HCT116 (cell line): ENCODE measurements around the gene BUB3. TPM values are rescaled to one million over a fixed set of nuclear protein-coding genes. Genes with fewer than 3 reads are reported as not detected.
A peak's percentile ranks its signal among the peaks of the same experiment; 100 is the strongest.
"Not testable (repeated sequence)": the region's sequence is repeated elsewhere in the genome, so short reads cannot be mapped to it uniquely, and the experiment has no call there.

Source experiments
- ATAC-seq: fragments of 200-7000 bp; cut with Tn5 transposase; 2 replicates; pipeline ENCODE4 v1.9.1; 2020; ENCODE audit warnings: mild to moderate bottlenecking, moderate library complexity
- BruUV-seq: library from RNA; stranded (reverse); fragments of 400-500 nt; replicated peaks from 2 replicates; lab custom pipeline; 2021; lab: Mats Ljungman, UMichigan
- CTCF ChIA-PET: fragments of 300-600 bp; sonication (Branson Sonifier 250); formaldehyde crosslinking; loops from one replicate; lab custom pipeline; 2021; ENCODE audit warnings: antibody characterized with exemption; lab: Charles Lee
- POLR2A ChIA-PET: fragments of 300-600, 350-600 bp; sonication (Branson Sonifier 250); formaldehyde crosslinking; loops from one replicate; lab custom pipeline; 2021; ENCODE audit warnings: antibody characterized with exemption; lab: Charles Lee
- RAD21 ChIA-PET, 2 experiments: fragments of 300-600 bp; sonication (Branson Sonifier 250); formaldehyde crosslinking; loops; one replicate each; lab custom pipeline; 2023; ENCODE audit warnings: low total read pairs in 2 of 2; ENCODE audit not compliant: uncharacterized antibody in 2 of 2, unreplicated experiment in 2 of 2, low non-redundant PET in 1 of 2; lab: Charles Lee
- DNase-seq: peaks from one replicate; pipeline ENCODE4 v3.0.0-alpha.2; 2010; ENCODE audit warnings: low read depth, low spot score
- H2AFZ ChIP-seq: fragments of 200-600 bp; shearing (Covaris generic), sonication (generic); 2 replicates; pipeline ENCODE4 v1.6.1; 2017; ENCODE audit warnings: low read depth, mixed run types, mixed read lengths, antibody characterized with exemption, low read length; ENCODE audit not compliant: poor library complexity, severe bottlenecking
- H3K27ac ChIP-seq: 2 replicates; pipeline ENCODE4 v1.5.1; 2012; ENCODE audit warnings: low read depth, low read length
- H3K27me3 ChIP-seq: fragments of 200-600 bp; sonication (generic); 2 replicates; pipeline ENCODE4 v1.6.1; 2016; ENCODE audit warnings: mixed run types, low read length, mixed read lengths; ENCODE audit not compliant: insufficient read depth
- H3K36me3 ChIP-seq, 2 experiments: fragments of 200-500 bp in 1 of 2; fragments of 200-600 bp in 1 of 2; sonication (Bioruptor generic) in 1 of 2; sonication (generic) in 1 of 2; 2 replicates each; pipeline versions ENCODE4 v1.5.1 to v1.6.1; 2014 to 2016; ENCODE audit warnings: low read length in 2 of 2, inconsistent platforms in 1 of 2, mixed read lengths in 1 of 2, mixed run types in 1 of 2; ENCODE audit not compliant: insufficient read depth in 2 of 2, control insufficient read depth in 1 of 2
- H3K4me1 ChIP-seq, 2 experiments: fragments of 200-600 bp in 1 of 2; sonication (generic) in 1 of 2; 2 replicates each; pipeline versions ENCODE4 v1.5.1 to v1.6.1; 2012 to 2017; ENCODE audit warnings: low read length in 2 of 2, inconsistent platforms in 1 of 2, mild to moderate bottlenecking in 1 of 2, mixed read lengths in 1 of 2, mixed run types in 1 of 2, moderate library complexity in 1 of 2; ENCODE audit not compliant: insufficient read depth in 2 of 2, control insufficient read depth in 1 of 2
- H3K4me2 ChIP-seq: fragments of 200-600 bp; sonication (generic); 2 replicates; pipeline ENCODE4 v1.6.1; 2017; ENCODE audit warnings: mixed run types, low read length, mixed read lengths
- H3K4me3 ChIP-seq, 2 experiments: fragments of 200-600 bp in 1 of 2; sonication (generic) in 1 of 2; replicated peaks in 1 of 2; 2 replicates each; pipeline ENCODE4 v1.5.1; 2011 to 2016; ENCODE audit warnings: low read length in 2 of 2, control low read depth in 1 of 2, low read depth in 1 of 2, mild to moderate bottlenecking in 1 of 2, mixed read lengths in 1 of 2, mixed run types in 1 of 2
- H3K79me2 ChIP-seq: fragments of 200-600 bp; sonication (generic); 2 replicates; pipeline ENCODE4 v1.6.1; 2017; ENCODE audit warnings: mild to moderate bottlenecking, mixed run types, low read length, moderate library complexity, mixed read lengths; ENCODE audit not compliant: insufficient read depth
- H3K9ac ChIP-seq: fragments of 200-600 bp; sonication (generic); 2 replicates; pipeline ENCODE4 v1.6.1; 2016; ENCODE audit warnings: low read length, mixed read lengths
- H3K9me2 ChIP-seq: fragments of 200-600 bp; sonication (generic), shearing (Covaris generic); 2 replicates; pipeline ENCODE4 v1.6.1; 2017; ENCODE audit warnings: mixed run types, mild to moderate bottlenecking, moderate library complexity; ENCODE audit not compliant: insufficient read depth
- H3K9me3 ChIP-seq, 2 experiments: fragments of 200-500 bp in 1 of 2; fragments of 200-600 bp in 1 of 2; sonication (Bioruptor generic) in 1 of 2; sonication (generic) in 1 of 2; 2 replicates each; pipeline ENCODE4 v1.6.1; 2014 to 2017; ENCODE audit warnings: low read length in 2 of 2, mixed read lengths in 2 of 2, inconsistent platforms in 1 of 2, low read depth in 1 of 2, mild to moderate bottlenecking in 1 of 2, mixed run types in 1 of 2, moderate library complexity in 1 of 2; ENCODE audit not compliant: control insufficient read depth in 1 of 2, insufficient read depth in 1 of 2
- H4K20me1 ChIP-seq: fragments of 200-600 bp; sonication (generic), shearing (Covaris generic); 2 replicates; pipeline ENCODE4 v1.6.1; 2017; ENCODE audit warnings: mixed run types, mild to moderate bottlenecking, moderate library complexity; ENCODE audit not compliant: insufficient read depth
- CBX3 ChIP-seq: IDR thresholded peaks from 2 replicates; pipeline ENCODE4 v1.6.1; 2012; ENCODE audit warnings: low read depth
- CEBPB ChIP-seq: IDR thresholded peaks from 2 replicates; pipeline ENCODE4 v1.6.1; 2012; ENCODE audit warnings: low read depth
- EGR1 ChIP-seq: IDR thresholded peaks from 2 replicates; pipeline ENCODE4 v1.6.1; 2012; ENCODE audit warnings: low read depth
- ELF1 ChIP-seq: IDR thresholded peaks from 2 replicates; pipeline ENCODE4 v1.6.1; 2012; ENCODE audit warnings: low read depth, borderline replicate concordance
- EZH2 ChIP-seq: fragments of 200-600 bp; sonication (generic); IDR thresholded peaks from 2 replicates; pipeline ENCODE4 v1.6.1; 2017; ENCODE audit warnings: antibody characterized with exemption, mixed run types
- EZH2phosphoT487 ChIP-seq: fragments of 200-600 bp; IDR thresholded peaks from 2 replicates; pipeline ENCODE4 v1.6.1; 2018; ENCODE audit warnings: antibody characterized with exemption, borderline replicate concordance
- FOSL1 ChIP-seq: IDR thresholded peaks from 2 replicates; pipeline ENCODE4 v1.6.1; 2012; ENCODE audit warnings: low read depth
- POLR2A ChIP-seq: IDR thresholded peaks from 2 replicates; pipeline ENCODE4 v1.7.0; 2011; ENCODE audit warnings: borderline replicate concordance; ENCODE audit not compliant: insufficient read depth, insufficient read length; ENCODE audit errors: extremely low read depth
- SIN3A ChIP-seq: IDR thresholded peaks from 2 replicates; pipeline ENCODE4 v1.6.1; 2012; ENCODE audit warnings: low read depth
- SRF ChIP-seq: IDR thresholded peaks from 2 replicates; pipeline ENCODE4 v1.6.1; 2012; ENCODE audit warnings: low read depth
- TCF7L2 ChIP-seq: IDR thresholded peaks from 2 replicates; pipeline ENCODE4 v1.7.0; 2011; ENCODE audit warnings: borderline replicate concordance, inconsistent platforms; ENCODE audit not compliant: insufficient read depth, insufficient read length; ENCODE audit errors: extremely low read depth
- ZFX ChIP-seq: fragments of 450-650 bp; IDR thresholded peaks from 2 replicates; pipeline ENCODE4 v1.6.1; 2017
- ZNF274 ChIP-seq: fragments of 200-500 bp; sonication (Bioruptor generic); IDR thresholded peaks from 2 replicates; pipeline ENCODE4 v1.6.1; 2014; ENCODE audit warnings: mild to moderate bottlenecking, low read depth, low read length, inconsistent platforms
- intact Hi-C: fragments of 100-400 bp; cut with micrococcal nuclease; formaldehyde crosslinking; loops from 2 replicates; pipeline ENCODE4 v1.10.0; 2022
- total RNA-seq: library from RNA; stranded (reverse); gene quantifications from one replicate; pipeline ENCODE4 v1.2.1, GENCODE V29; 2021; ENCODE audit not compliant: unreplicated experiment
- TF ChIP-seq, protein P1 (sequence below): IDR thresholded peaks from 2 replicates; pipeline ENCODE4 v1.6.1; 2012
- TF ChIP-seq, protein P2 (sequence below): IDR thresholded peaks from 2 replicates; pipeline ENCODE4 v1.6.1; 2011; ENCODE audit warnings: mild to moderate bottlenecking, low read length, moderate library complexity; ENCODE audit not compliant: insufficient replicate concordance; ENCODE audit errors: extremely low read depth
- TF ChIP-seq, protein P3 (sequence below): IDR thresholded peaks from 2 replicates; pipeline ENCODE4 v1.6.1; 2012

Gene BUB3
- total RNA-seq, 1 experiment from 2014 or later = 271 TPM

- intact Hi-C loops, H2AFZ ChIP-seq, H3K27me3 ChIP-seq, H3K9me2 ChIP-seq, H3K27ac ChIP-seq, RAD21 ChIA-PET, H3K4me2 ChIP-seq, H3K4me1 ChIP-seq, BruUV-seq, ATAC-seq, H3K4me3 ChIP-seq, H3K9ac ChIP-seq, H3K9me3 ChIP-seq, POLR2A ChIA-PET, DNase-seq: not testable (repeated sequence)
- CTCF ChIA-PET = interaction anchor here (1.7 kb wide), 1 partner anchor 18 kb away, joined by 3 read pairs; the partner anchor contains the start of gene BUB3
- H3K79me2 ChIP-seq = peaks cover 84% of the 10 kb centered on the region
- H4K20me1 ChIP-seq = peaks cover 15% of the 10 kb centered on the region; the same call in 1 of the 2 replicates
- H3K36me3 ChIP-seq = peaks cover 15 to 53% of the 10 kb centered on the region in 2 experiments; a peak in 2 of 4 replicates
Measured at GRCh38 chr10:123171616-123172015, 17.4 kb downstream of the BUB3 start.

GRCh38 chr10:123175389-123176387 is 21.5 kb downstream of the BUB3 start:
- Histone ChIP-seq H2AFZ (no peak overlapping the region), H3K4me3 (no peak overlapping the region), H3K9me3 (no peaks in the 10 kb centered on the region), H3K79me2 (peaks cover 54% of the 10 kb centered on the region), H3K27ac (no peak overlapping the region), H3K27me3 (no peaks in the 10 kb centered on the region), H3K9me2 (no peaks in the 10 kb centered on the region), H4K20me1 (peaks cover 3% of the 10 kb centered on the region; the same call in 1 of the 2 replicates), H3K4me2 (no peak overlapping the region), H3K9ac (no peak overlapping the region), H3K36me3 (peaks cover 8 to 27% of the 10 kb centered on the region in 2 experiments; a peak in 2 of 4 replicates), H3K4me1 (no peaks in the 10 kb centered on the region)
- ChIA-PET RAD21 (no interaction called here), POLR2A (no interaction called here), CTCF (no interaction called here)
- DNase-seq (no peak), ATAC-seq (0 out of 2 replicates have a peak, but pooled peaks have one; percentile 46)
- intact Hi-C loops = no loop called here
- BruUV-seq = no TSS peak
- no peak for TF ChIP-seq CEBPB
- TF ChIP-seq EZH2phosphoT487 = no peak
- TF ChIP-seq, protein P1, sequence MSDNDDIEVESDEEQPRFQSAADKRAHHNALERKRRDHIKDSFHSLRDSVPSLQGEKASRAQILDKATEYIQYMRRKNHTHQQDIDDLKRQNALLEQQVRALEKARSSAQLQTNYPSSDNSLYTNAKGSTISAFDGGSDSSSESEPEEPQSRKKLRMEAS = no peak
- no peak for TF ChIP-seq ZNF274
- TF ChIP-seq ZFX = no peak
- TF ChIP-seq TCF7L2 = no peak
- TF ChIP-seq EGR1 = no peak
- TF ChIP-seq, protein P2, sequence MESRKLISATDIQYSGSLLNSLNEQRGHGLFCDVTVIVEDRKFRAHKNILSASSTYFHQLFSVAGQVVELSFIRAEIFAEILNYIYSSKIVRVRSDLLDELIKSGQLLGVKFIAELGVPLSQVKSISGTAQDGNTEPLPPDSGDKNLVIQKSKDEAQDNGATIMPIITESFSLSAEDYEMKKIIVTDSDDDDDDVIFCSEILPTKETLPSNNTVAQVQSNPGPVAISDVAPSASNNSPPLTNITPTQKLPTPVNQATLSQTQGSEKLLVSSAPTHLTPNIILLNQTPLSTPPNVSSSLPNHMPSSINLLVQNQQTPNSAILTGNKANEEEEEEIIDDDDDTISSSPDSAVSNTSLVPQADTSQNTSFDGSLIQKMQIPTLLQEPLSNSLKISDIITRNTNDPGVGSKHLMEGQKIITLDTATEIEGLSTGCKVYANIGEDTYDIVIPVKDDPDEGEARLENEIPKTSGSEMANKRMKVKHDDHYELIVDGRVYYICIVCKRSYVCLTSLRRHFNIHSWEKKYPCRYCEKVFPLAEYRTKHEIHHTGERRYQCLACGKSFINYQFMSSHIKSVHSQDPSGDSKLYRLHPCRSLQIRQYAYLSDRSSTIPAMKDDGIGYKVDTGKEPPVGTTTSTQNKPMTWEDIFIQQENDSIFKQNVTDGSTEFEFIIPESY = no peak
- TF ChIP-seq, protein P3, sequence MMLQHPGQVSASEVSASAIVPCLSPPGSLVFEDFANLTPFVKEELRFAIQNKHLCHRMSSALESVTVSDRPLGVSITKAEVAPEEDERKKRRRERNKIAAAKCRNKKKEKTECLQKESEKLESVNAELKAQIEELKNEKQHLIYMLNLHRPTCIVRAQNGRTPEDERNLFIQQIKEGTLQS = no peak
- no peak for TF ChIP-seq ELF1
- no peak for TF ChIP-seq POLR2A
- TF ChIP-seq SRF = no peak
- TF ChIP-seq CBX3 = no peak
- no peak for TF ChIP-seq SIN3A
- no peak for TF ChIP-seq EZH2
- TF ChIP-seq FOSL1 = no peak
